AG08396 (cell line): ENCODE results near the gene NDUFB10.

ENCODE experiments used
- DNase-seq: peaks from one replicate; pipeline ENCODE4 v3.0.0; 2012; ENCODE audit warnings: low spot score, mixed read lengths

The NDUFB10 gene

DNA sequence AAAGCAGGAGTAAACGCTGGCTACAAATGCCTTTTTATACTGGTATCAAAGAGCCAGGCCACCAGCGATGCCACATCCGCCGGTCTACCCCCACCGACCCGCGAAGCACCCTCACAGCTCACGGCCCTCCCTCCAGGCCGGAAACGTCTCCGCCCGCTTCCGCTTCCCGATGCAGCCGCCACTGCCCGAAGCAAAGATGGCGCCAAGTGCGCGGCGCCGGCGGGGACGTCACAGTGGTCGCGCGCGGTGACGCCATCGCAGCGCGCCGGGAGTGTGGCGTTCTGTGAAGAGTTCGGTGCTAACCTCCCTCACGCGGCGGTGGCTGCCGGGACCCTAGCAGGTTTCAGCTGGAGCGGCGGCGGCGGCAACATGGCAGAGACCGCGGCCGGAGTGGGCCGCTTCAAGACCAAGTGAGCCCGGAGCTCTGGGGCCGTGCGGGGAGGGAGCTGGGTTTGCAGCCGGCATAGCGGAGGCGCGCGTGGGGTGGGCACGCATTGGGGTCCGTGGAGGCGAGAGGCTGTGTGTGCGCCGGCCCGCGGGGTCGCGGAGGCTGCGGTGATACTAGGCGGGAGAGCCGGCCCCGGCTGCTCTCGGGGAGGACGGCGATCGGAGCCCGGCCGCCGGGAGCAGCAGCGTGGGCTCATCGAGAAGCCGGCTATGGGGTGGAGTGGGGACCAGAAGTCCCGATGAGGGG is 12.6 kb downstream of the NDUFB10 start, which contains the start of gene TBL3:
Gene TBL3, plus strand, starts transcription at position 258 of the 694 bp plus-strand sequence. Its CDS starts 112 bp downstream, at position 370.
- DNase-seq: peak; percentile 96

DNA sequence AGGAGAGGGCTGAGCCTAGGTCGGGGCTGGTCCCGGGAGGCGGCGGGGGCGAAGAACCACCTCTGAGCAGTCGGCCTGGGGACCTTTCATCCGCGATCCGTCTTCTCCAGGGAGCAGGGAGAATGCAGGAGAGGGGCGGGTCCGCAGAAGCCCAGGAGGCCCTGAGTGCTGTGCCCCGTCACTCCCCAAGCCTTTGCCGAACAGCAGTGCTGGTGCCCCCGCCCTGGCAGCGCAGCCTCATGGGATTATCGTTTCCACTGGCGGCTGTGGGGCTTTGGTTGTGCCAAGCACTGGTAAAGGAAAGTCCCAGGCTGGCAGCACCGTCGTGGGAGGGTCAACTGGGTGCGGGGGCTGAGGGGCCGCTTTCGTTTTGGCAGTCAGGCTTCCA is 13.1 kb downstream of the NDUFB10 start:
- DNase-seq: peak; percentile 75

DNA sequence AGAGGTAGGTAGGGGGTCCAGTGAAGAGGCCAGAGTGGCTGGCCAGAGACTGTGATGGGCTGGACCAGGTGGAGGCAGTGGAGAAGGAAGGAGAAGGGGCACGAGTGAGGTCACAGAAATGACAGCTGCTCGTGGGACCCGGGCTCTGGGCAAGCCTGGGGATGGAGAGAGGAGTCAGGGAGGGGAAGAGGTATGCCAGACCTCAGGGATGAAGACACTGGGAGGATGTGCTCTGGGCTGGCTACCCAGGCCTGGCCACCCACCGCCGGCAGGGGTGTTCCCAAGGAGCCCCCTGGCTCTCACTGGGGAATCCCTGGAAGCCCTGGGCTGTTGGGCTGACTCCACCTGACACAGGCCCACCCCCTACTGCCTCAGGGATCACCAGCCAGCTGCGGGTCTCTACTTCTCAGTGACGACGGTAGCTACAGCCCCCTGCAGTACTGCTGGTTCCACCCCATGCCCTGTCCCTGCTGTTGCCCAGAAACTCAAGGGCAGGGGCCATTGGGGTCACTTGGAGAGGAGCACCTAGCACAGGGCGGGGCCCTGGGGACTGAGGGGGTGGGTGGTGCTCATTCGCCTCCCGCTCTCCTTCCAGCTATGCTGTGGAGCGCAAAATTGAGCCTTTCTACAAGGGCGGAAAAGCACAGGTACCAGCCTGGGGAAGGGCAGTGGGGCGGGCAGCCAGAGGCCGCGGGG is 14.3 kb downstream of the NDUFB10 start:
- no peak for DNase-seq

DNA sequence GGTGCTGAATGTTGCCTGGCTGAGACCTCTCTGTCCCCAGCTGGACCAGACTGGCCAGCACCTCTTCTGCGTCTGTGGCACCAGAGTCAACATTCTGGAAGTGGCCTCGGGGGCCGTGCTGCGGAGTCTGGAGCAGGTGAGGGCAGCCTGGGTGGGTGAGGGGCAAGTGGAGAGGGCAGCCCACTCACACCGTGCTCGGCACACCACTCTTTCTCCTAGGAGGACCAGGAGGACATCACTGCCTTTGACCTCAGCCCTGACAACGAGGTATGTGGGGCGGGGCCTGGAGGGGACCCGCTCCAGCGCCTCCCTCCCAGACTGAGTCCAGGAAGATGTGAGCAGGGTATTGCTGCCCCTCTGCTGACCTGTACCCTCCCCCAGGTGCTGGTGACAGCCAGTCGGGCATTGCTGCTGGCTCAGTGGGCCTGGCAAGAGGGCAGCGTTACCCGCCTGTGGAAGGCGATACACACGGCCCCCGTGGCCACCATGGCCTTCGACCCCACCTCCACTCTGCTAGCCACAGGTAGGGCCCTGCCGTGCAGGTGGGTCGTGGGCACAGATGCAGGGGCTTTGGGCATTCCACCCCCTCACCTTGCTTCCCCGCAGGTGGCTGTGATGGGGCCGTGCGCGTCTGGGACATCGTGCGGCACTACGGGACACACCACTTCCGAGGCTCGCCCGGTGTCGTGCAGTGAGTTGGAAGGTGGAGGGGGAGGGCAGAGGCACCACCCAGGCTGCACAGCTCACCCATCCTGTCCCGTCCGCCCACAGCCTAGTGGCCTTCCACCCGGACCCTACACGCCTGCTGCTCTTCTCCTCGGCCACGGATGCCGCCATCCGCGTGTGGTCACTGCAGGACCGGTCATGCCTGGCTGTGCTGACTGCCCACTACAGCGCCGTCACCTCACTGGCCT is 15.1 kb downstream of the NDUFB10 start:
- DNase-seq: no peak

DNA sequence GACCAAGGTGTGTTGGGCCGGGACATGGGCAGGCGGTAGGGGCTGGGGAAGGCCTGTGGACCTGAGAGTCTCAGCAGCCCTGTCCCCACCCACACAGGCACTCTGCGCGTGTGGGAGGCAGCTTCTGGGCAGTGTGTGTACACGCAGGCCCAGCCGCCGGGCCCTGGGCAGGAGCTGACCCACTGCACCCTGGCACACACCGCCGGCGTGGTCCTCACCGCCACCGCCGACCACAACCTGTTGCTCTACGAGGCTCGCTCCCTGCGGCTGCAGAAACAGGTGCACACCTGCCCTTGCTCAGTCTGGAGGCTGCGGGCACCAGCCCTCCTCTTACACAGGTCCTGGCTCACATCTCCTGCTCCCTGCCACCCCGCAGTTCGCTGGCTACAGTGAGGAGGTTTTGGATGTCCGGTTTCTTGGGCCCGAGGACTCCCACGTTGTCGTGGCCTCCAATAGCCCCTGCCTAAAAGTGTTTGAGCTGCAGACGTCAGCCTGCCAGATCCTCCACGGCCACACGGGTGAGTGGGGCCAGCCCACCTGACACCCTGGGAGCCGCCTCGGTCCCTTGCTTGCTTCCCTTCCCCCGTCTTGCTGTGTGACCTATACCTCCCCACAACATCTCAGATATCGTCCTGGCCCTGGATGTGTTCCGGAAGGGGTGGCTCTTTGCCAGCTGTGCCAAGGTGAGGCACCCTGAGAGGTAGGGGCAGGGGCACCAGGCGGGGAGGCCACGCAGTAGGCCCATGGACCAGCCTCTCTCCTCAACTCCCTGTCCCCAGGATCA is 16.3 kb downstream of the NDUFB10 start:
- DNase-seq: no peak

DNA sequence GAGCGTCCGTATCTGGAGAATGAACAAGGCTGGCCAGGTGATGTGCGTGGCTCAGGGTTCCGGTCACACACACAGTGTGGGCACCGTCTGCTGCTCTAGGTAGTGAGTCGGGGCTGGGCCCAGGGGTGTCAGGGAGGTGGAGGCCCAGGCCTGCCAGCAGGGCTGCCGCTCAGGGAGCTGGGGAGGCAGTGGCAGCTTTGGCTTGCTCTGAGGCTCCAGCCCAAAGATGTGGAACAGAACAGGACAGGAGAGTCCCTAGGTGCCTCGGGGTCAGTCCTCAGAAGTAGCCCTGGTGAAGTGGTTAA is 16.8 kb downstream of the NDUFB10 start:
- DNase-seq: no peak

DNA sequence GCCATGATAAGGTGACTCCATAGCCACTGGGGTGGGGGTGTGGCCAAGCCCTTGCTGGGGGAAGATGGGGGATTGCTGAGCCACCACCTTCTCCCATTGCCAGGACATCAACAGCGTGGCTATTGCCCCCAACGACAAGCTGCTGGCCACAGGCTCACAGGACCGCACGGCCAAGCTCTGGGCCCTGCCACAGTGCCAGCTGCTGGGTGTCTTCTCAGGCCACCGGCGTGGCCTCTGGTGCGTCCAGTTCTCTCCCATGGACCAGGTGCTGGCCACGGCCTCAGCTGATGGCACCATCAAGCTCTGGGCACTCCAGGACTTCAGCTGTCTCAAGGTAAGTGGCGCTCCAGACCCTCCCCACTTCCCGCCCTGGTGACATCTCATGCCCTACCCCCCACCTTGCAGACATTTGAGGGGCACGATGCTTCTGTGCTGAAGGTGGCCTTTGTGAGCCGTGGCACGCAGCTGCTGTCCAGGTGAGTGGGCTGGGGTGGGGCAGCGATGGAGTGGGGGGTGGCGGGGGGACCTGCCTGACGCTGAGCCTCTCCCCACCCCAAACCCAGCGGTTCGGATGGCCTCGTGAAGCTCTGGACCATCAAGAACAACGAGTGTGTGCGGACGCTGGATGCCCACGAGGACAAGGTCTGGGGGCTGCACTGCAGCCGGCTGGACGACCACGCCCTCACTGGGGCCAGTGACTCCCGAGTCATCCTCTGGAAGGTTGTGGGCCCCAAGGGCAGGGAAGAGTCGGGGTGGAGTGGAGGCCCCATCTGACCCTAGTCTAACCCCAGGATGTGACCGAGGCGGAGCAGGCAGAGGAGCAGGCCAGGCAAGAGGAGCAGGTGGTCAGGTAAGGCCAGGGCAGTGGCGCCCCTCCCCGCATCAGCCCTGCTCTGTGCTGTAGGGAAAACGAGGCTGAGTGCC is 17.9 kb downstream of the NDUFB10 start:
- no peak for DNase-seq

DNA sequence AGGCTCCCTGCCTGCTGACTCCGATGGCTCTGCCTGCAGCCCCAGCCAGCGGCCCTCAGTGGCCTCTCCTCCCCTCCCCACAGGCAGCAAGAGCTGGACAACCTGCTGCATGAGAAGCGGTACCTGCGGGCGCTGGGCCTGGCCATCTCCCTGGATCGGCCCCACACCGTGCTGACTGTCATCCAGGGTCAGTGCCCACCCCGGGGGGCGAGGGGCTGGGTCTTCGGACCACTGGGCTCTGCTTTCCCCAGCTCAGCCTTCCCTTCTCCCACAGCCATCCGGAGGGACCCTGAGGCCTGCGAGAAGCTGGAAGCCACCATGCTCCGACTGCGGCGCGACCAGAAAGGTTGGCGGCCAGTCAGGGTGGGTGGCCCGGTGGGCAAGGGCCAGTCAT is 18.5 kb downstream of the NDUFB10 start:
- DNase-seq: no peak

DNA sequence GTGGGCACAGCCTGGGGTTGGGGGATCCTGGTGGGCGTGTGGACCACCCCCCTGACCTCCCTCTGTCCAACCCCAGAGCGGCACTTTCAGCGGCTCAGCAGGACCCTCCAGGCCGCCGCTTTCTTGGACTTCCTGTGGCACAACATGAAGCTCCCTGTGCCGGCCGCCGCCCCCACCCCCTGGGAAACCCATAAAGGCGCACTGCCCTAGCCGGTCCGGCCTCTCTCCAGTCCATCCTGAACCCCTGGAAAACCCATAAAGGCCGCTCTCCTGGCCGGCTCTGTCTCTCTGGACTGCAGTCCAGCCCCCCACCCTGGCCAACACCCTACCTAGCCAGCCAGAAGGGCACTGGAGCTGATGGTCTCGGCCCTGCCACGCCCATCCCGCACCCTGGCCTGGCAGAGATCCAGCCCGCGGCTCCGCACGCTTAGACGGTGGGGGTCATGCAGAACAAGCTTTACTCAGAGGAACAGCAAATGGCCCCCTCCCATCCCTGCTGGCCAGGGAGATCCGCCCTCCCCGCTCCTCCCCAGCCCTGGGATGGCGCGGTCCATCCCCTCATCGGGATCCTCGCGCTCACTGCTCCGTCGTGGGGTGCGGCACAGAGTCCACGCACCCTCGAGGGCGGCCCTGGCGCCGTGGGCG is 19.3 kb downstream of the NDUFB10 start:
- no peak for DNase-seq

DNA sequence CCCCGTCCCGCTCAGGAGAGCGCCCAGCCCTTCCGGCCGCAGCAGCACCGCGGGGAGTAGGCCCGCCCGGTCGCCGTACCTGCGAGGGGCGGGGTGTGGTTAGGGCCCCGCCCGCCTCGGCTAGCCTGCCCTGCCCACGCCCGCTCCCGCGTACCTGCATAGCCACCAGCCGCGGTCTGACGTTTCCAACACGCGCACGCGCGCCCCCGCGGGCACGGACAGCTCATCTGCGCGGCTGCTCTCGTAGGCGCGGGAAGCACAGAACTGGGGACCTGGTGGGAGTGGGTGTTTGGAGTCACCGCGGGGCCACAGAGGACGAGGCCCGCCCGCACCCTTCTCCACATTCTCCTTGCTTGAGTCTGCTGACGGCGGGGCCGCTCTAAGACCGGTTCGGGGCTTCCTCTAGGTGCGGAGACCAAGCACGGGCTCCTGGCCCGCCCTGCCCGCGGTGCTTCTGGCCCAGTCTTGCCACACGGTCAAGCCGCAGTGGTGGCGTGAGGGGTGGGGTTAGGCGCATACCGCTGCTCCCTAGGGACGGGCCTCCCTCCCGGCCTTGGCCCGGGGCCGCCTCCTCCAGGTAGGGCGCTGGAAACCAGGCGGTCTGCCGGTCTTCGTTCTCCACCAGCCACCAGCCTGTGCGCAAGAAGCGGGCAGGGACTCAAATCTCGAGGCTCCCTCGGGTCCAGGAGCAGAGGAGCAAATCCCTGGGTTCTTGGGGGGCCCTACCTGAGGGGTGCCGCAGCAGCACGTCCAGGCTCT is 20.1 kb downstream of the NDUFB10 start:
- DNase-seq: no peak

DNA sequence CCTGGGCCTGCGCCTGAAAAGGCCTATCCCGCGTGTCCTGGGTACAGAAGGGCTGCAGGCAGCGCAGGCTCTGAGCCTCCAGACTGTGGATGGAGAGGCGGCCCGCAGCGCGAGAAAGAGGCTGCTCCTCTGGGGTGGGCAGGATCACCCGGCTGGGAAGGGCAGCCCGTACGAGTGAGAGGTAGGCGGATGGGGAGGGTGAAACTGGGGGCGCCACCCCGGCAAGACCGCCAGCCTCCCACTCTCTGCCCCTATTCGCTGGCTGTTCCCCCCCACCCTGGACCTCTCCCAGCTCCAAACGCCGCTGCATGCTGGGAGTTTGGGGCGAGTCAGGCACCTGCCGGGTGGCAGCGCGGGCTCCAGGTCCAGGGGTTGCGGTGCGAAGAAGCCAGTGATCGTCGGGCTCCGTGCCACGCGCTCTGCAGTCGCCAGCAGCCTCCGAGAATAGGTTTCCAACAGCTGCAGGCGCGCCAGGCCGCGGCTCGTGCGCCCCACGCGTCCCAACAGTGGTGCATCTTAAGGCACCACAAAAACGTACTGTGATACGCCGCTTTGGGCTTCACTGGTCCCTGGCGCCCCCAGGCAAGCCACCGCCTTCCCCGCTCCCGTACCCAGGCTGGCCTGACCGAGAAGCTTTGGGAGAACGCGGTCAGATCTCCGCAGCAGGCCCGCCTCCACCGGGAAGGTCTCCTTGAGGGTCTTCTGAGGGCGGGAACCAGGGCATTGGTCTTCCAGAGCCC is 20.9 kb downstream of the NDUFB10 start:
- no peak for DNase-seq

DNA sequence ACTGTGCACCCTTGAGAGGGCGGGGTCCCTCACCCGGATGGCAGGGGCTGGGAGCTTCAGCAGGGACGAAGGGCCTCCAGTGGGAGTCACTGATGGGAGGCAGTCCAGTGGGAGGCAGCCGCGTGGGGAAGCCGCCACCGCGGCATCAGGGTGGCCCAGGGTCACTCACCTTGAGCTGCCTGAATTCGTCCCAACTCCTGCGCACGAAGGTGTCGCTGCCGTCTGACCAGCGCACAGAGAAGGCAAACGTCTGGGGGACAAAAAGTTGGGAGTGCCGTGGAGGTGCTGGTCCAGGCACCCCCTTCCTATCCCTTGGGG is 21.4 kb downstream of the NDUFB10 start:
- no peak for DNase-seq

DNA sequence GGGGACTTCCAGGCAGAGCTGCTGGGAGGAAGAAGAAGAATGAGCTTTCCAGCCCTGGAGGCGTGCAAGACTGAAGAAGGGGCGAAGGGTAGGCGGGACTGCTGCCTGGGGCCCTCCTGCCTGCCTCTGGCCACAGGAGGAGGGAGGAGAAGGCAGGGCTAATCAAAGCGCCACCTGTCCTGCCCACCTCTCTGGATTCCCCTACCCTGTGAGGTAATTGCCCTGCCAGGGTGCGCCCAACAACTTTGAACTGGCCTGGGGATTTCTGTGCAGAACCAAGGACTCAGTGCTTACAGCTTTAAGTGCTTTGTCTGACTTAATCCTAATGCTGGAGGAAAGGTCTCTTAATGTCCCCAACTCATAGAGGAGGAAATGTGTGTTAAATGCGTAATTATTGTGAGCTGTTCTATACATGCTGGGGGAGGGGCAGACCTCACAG is 22.1 kb downstream of the NDUFB10 start, which contains the start of gene NOXO1:
Gene NOXO1, minus strand, starts transcription at position 72 of the 439 bp plus-strand sequence. CDS start 290 bp downstream, outside the sequence.
- no peak for DNase-seq

DNA sequence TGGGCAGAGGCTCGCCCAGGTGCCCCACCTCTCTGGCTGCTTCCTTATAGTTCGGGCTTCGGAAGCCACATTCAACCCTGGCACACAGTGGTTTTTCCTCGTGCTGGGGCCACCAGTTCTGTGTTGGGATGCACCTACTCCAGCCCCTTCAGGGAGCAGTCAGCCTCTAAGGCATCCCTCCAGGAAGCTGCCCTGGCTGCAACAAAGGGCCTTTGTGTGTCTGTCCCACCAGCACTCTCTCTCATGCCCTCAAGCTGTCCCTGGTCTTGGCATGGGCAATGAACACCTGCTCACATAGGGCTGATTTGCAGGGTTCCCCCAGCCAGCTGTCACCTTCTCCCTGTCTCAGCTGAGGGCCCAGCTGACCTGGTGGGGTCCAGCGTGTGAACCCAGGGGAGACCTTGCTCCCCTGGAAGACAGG is 22.7 kb downstream of the NDUFB10 start:
- no peak for DNase-seq

DNA sequence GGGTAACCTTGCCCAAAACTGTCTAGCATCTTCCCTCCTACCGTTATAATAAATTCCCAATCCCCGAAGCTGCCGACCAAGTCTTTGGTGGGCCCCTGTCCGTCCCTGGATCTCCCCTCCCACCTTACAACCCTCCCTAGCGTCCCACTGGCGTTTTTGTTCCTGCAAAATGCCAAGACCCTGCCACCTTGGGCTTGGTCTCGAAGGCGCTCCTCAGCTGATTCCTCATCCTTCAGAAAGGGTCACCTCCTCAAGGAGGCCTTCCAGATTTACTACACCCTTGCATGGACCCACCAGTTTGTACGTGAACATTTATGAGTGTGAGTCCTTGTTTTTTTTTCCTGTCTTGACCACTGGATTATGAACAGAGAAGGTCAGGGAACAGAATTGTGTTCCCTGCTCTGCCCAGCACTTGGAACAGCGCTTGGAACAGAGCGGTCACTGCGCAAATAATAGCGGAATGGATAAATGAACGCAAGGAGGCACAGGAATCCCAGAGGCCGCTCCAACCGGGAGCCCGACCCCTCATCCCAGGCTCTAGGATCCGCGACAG is 23.7 kb downstream of the NDUFB10 start:
- DNase-seq: no peak

DNA sequence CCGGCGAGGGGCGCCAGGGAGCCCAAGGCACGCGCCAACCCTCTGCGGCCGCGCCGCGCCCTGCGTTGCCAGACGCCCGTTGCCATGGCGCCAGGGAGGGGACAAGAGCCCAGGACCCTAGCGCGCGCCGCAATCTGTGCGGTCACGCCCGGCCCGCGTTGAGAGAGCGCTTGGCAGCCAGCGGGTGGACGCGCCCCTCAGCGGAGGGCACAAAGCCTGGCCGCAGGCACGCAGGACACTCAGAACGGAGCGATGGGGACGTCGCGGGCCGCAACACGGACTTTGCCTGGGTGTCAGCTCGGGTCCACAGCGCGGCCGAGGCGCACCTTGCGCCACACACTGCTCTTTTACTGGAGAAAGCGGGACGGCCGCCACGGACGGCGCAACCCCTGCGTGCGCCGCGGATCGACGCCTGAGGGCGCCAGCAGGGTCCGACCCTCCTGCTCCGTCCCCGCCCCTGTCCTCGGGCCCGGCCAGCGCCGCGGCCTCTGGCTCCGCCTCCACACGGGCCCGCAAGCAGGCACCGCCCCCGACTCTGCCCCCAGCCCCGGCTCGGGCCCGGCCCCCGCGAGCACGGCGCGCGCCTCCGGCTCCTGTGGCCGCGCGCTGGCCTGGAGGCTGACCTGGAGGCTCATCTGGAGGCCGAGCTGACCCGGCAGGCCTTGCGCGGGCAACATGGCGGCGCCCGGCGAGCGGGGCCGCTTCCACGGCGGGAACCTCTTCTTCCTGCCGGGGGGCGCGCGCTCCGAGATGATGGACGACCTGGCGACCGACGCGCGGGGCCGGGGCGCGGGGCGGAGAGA is 24.4 kb downstream of the NDUFB10 start, which contains the start of gene GFER:
Gene GFER, plus strand, starts transcription at position 650 of the 803 bp plus-strand sequence. Its CDS starts 26 bp downstream, at position 676.
- peak; percentile 99 for DNase-seq
